ENCODE results near the gene PLCXD1. TPM values are rescaled to one million over a fixed set of nuclear protein-coding genes. Genes with fewer than 3 reads are reported as not detected.

PLCXD1 gene
- total and polyA plus RNA-seq, 9 of the 15 experiments (the other 6 are each of a cell fraction or from before 2014, with no cell fraction given) = 6.0 to 60.2 (median 39.5) TPM

DNA sequence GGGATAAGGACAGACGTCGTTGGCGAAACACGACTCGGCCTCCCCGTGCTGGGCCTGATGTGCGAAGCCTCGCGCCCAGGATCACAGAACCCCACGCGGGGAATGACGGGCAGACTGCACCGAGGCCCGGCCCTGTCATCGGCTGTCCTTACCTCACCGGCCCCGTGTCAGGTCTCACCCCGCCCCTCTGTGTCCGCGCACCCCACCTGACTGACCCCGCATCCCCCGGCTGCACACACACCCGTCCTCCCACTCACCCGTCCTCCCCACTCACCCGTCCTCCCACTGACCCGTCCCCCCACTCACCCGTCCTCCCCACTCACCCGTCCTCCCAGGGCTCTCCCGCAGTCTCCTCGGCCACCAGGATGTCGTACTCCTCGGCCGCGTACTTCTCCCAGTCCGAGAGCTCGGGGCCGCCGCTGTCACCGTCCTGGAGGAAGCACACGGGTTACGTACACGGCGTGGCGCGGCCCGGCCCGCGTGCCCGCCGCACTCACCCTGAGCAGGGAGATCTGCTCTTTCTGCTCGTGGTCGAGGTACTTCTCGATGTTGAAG is 57.2 kb downstream of the PLCXD1 start (continued):
- TF ChIP-seq, protein P1, sequence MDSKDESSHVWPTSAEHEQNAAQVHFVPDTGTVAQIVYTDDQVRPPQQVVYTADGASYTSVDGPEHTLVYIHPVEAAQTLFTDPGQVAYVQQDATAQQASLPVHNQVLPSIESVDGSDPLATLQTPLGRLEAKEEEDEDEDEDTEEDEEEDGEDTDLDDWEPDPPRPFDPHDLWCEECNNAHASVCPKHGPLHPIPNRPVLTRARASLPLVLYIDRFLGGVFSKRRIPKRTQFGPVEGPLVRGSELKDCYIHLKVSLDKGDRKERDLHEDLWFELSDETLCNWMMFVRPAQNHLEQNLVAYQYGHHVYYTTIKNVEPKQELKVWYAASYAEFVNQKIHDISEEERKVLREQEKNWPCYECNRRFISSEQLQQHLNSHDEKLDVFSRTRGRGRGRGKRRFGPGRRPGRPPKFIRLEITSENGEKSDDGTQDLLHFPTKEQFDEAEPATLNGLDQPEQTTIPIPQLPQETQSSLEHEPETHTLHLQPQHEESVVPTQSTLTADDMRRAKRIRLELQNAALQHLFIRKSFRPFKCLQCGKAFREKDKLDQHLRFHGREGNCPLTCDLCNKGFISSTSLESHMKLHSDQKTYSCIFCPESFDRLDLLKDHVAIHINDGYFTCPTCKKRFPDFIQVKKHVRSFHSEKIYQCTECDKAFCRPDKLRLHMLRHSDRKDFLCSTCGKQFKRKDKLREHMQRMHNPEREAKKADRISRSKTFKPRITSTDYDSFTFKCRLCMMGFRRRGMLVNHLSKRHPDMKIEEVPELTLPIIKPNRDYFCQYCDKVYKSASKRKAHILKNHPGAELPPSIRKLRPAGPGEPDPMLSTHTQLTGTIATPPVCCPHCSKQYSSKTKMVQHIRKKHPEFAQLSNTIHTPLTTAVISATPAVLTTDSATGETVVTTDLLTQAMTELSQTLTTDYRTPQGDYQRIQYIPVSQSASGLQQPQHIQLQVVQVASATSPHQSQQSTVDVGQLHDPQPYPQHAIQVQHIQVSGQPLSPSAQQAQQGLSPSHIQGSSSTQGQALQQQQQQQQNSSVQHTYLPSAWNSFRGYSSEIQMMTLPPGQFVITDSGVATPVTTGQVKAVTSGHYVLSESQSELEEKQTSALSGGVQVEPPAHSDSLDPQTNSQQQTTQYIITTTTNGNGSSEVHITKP (IDR thresholded peaks at IDR 0.05; ENCODE audit: partially characterized antibody) = no peak

DNA sequence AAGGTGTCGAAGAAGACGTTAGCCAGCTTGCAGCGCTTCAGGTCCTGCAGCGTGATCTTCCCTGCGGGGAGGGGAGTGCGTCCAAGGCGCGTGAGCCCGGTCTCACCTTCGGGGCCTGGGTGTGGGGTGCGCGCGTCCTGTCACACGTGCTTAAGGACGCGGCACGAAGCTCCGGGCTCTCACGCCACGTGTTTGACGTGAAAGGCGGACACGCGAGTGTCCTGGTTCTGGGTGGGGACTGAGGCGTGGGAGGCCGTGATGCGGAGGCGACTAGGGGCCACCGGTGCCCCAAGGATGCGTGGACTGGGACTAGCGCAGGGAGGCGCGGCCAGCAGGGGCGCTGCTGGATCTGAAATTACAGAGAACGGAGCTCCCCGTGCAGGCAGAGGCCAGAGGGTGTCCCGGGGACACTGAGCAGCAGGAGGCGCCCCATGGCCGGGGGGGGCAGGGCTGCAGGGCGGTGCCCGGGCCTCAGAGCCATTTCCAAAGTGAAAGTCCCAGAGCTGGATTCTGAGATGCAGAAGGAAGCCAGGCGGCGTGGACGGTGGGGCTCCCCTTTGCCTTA is 57.7 kb downstream of the PLCXD1 start:
- intact Hi-C loops (cut with micrococcal nuclease) = no loop called here
- POLR2A ChIA-PET = no interaction called here

More for the DNA sequence above, 57.7 kb downstream of the PLCXD1 start:
- CTCF ChIA-PET (ENCODE audit: low intra/inter-chr PET ratio) = no interaction called here
- Histone ChIP-seq H3K4me1 (replicated peaks in 1 of 2; ENCODE audit: control insufficient read depth in 2 of 2, insufficient read depth in 2 of 2, low read length in 2 of 2) (peaks cover 0 to 3% of the 10 kb centered on the region in 2 experiments; a peak in 2 of 5 replicates), H3K9ac (ENCODE audit: insufficient read depth in 1 of 2, low read depth in 2 of 2, low read length in 2 of 2) (no peak overlapping the region), H3K36me3 (ENCODE audit: control insufficient read depth, insufficient read depth, low read length) (no peaks in the 10 kb centered on the region), H3K27ac (ENCODE audit: extremely low read depth, low read depth, low read length) (no peak overlapping the region), H3K9me1 (ENCODE audit: control insufficient read depth, insufficient read depth, low read length) (no peaks in the 10 kb centered on the region), H3K4me3 (no peak overlapping the region), H3K79me2 (ENCODE audit: control insufficient read depth, insufficient read depth, low read length) (no peaks in the 10 kb centered on the region), H2AFZ (ENCODE audit: low read depth, low read length) (no peak overlapping the region), H4K20me1 (replicated peaks; ENCODE audit: control insufficient read depth, insufficient read depth, low read length) (no peaks in the 10 kb centered on the region), H3K9me3 (replicated peaks; ENCODE audit: control insufficient read depth, insufficient read depth, low read depth, low read length) (no peaks in the 10 kb centered on the region), H3K4me2 (ENCODE audit: insufficient read depth, low read length) (no peak overlapping the region), H3K27me3 (ENCODE audit: control insufficient read depth in 2 of 2, insufficient read depth in 2 of 2, low read length in 2 of 2) (no peaks in the 10 kb centered on the region)
- no TSS peak for BruUV-seq (replicated peaks)
- FAIRE-seq (no peak), ATAC-seq (no peak), DNase-seq (ENCODE audit: extremely low read depth in 1 of 4, low spot score in 3 of 4) (no peak)
- WGBS (ENCODE audit: insufficient coverage, low coverage, missing lambda C conversion rate) = 83% methylated on average over 14 of the region's 44 CpGs
- TF ChIP-seq, protein P2, sequence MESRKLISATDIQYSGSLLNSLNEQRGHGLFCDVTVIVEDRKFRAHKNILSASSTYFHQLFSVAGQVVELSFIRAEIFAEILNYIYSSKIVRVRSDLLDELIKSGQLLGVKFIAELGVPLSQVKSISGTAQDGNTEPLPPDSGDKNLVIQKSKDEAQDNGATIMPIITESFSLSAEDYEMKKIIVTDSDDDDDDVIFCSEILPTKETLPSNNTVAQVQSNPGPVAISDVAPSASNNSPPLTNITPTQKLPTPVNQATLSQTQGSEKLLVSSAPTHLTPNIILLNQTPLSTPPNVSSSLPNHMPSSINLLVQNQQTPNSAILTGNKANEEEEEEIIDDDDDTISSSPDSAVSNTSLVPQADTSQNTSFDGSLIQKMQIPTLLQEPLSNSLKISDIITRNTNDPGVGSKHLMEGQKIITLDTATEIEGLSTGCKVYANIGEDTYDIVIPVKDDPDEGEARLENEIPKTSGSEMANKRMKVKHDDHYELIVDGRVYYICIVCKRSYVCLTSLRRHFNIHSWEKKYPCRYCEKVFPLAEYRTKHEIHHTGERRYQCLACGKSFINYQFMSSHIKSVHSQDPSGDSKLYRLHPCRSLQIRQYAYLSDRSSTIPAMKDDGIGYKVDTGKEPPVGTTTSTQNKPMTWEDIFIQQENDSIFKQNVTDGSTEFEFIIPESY (CRISPR knock-in tag; IDR thresholded peaks at IDR 0.05) = peak; percentile 81
- TF ChIP-seq ATF1 (CRISPR knock-in tag; IDR thresholded peaks at IDR 0.05) (no peak), ATF1 (tag; IDR thresholded peaks at IDR 0.05) (no peak)
- in situ Hi-C loops (cut with MboI) = no loop called here
